Adrenal gland (tissue), 12 donors: Measurements from ENCODE around the gene TDRD9. TPM values are rescaled to one million over a fixed set of nuclear protein-coding genes. Genes with fewer than 3 reads are reported as not detected.

Experiments
- DNase-seq, 7 donors: peaks; one replicate each; pipeline ENCODE4 v3.0.0-alpha.2; 2019 to 2020
- H3K27ac ChIP-seq, 5 donors: fragments of 200-600 bp; sonication (generic) in 4 of 5; 1 replicate in 3 of 5; 2 replicates in 2 of 5; pipeline versions ENCODE4 v1.5.1 to v1.8.0; 2016 to 2020; ENCODE audit warnings: mild to moderate bottlenecking in 1 of 5
- H3K27me3 ChIP-seq: fragments of 200-600 bp; 2 replicates; pipeline ENCODE4 v1.8.0; 2021
- H3K36me3 ChIP-seq, 2 donors: fragments of 200-600 bp; replicated peaks in 1 of 2; 1 replicate in 1 of 2; 2 replicates in 1 of 2; pipeline versions ENCODE4 v1.5.1 to v1.8.0; 2018 to 2022
- H3K4me1 ChIP-seq, 2 donors: fragments of 200-600 bp; replicated peaks in 1 of 2; 1 replicate in 1 of 2; 2 replicates in 1 of 2; pipeline versions ENCODE4 v1.5.1 to v1.8.0; 2018 to 2021
- H3K4me3 ChIP-seq, 4 donors: fragments of 200-600 bp; sonication (generic) in 3 of 4; one replicate each; pipeline ENCODE4 v1.5.1; 2016 to 2018
- H3K9me3 ChIP-seq, 3 donors: fragments of 200-600 bp; sonication (generic) in 1 of 3; replicated peaks in 1 of 3; 1 replicate in 2 of 3; 2 replicates in 1 of 3; pipeline versions ENCODE4 v1.5.1 to v1.8.0; 2016 to 2021
- POLR2A ChIP-seq, 2 donors: fragments of 450-650 bp; IDR thresholded peaks; one replicate each; pipeline ENCODE4 v1.6.1; 2017; ENCODE audit warnings: antibody characterized with exemption in 2 of 2, mild to moderate bottlenecking in 2 of 2, moderate library complexity in 1 of 2
- WGBS, 4 donors: extraction: QIAGEN DNeasy Blood & Tissue Kit in 2 of 4; methylation state at CpG; one replicate each; pipeline versions ENCODE4 v1.1.5 to v1.1.7; 2013 to 2017; 5-methylcytosine and 5-hydroxymethylcytosine counted together
- intact Hi-C, 2 donors: fragments of 100-400 bp; cut with DNase I; formaldehyde crosslinking; loops; one replicate each; pipeline versions ENCODE4 v1.14.1 to v1.15.0; 2022 to 2023
- polyA plus RNA-seq, 3 donors: library from polyadenylated mRNA; stranded (reverse); fragments of 200-250 nt in 2 of 3; fragments of 350-450 nt in 1 of 3; fragmentation: Illumina TruSeq in 1 of 3; extraction: RNeasy Lipid Tissue Mini Kit (QIAGEN cat#74804) in 1 of 3; gene quantifications; one replicate each; pipeline ENCODE4 v1.2.3, GENCODE V29; 2013 to 2014
- total RNA-seq, 9 donors: library from RNA; depleted of rRNA in 4 of 9; stranded (reverse); fragments of >200 nt in 4 of 9; fragments of 120-200 nt in 1 of 9; fragmentation: NEBNext Ultra II Directional in 1 of 9; extraction: Animal tissue kit (Norgen Biotek cat#: 25700) in 1 of 9; gene quantifications; one replicate each; pipeline versions ENCODE4 v1.1.0 to v1.2.4, GENCODE V29; 2013 to 2023
- TF ChIP-seq, protein P1 (sequence below), 6 experiments: fragments of 450-650 bp in 4 of 6; fragments of 200-600 bp in 2 of 6; sonication (generic) in 1 of 6; IDR thresholded peaks; 1 replicate in 5 of 6; 2 replicates in 1 of 6; pipeline versions ENCODE4 v1.5.1 to v1.8.0; 2016 to 2021; ENCODE audit warnings: antibody characterized with exemption in 6 of 6, mild to moderate bottlenecking in 2 of 6, moderate library complexity in 1 of 6
- donor health status: healthy with polysubstance abuse.
- donor health status: Bipolar disorder and iron deficiency.
- donor health status: DM: yes; HTN: yes; CAD: no.
- donor health status: DM: no; HTN: no; CAD: no.
- donor health status: DM: no; HTN: no; CAD: no.
- donor health status: DM: yes; HTN: yes; CAD: no.

The TDRD9 gene
- total and polyA plus RNA-seq, 12 donors = 0.06 to 7.8 (median 3.0) TPM

DNA sequence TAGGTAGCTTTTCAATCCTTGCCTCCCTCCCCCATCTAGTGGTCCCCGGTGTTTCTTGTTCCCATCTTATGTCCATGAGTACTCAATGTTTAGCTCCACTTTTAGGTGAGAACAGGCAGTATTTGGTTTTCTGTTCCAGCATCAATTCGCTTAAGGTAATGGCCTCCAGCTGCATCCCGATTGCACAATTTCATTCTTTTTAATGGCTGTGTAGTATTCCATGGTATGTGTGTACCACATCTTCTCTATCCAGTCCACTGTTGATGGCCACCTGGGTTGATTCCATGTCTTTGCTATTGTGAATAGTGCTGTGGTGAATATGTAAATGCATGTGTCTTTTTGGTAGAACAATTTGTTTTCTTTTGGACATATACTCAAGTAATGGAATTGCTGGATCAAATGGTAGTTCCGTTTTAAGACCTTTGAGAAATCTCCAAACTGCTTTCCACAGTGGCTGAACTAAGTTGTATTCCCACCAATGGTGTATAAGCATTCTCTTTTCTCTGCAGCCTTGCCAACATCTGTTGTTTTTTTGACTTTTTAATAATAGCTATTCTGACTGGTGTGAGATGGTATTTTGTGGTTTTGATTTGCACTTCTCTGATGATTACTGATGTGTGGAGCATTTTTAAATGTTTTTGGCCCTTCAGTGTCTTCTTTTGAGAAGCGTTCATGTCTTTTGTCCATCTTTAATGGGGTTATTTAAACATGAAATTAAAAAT lies 123.0 kb downstream of the TDRD9 start:
- Histone ChIP-seq H3K27ac (peak overlapping the region in 1 of 5 donors; percentile 77), H3K9me3 (no peaks in the 10 kb centered on the region), H3K4me3 (no peak overlapping the region), H3K27me3 (no peaks in the 10 kb centered on the region), H3K36me3 (no peaks in the 10 kb centered on the region), H3K4me1 (peaks cover 8 to 12% of the 10 kb centered on the region in 2 donors)
- no peak for TF ChIP-seq POLR2A (IDR thresholded peaks at IDR 0.05)
- TF ChIP-seq, protein P1, sequence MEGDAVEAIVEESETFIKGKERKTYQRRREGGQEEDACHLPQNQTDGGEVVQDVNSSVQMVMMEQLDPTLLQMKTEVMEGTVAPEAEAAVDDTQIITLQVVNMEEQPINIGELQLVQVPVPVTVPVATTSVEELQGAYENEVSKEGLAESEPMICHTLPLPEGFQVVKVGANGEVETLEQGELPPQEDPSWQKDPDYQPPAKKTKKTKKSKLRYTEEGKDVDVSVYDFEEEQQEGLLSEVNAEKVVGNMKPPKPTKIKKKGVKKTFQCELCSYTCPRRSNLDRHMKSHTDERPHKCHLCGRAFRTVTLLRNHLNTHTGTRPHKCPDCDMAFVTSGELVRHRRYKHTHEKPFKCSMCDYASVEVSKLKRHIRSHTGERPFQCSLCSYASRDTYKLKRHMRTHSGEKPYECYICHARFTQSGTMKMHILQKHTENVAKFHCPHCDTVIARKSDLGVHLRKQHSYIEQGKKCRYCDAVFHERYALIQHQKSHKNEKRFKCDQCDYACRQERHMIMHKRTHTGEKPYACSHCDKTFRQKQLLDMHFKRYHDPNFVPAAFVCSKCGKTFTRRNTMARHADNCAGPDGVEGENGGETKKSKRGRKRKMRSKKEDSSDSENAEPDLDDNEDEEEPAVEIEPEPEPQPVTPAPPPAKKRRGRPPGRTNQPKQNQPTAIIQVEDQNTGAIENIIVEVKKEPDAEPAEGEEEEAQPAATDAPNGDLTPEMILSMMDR (IDR thresholded peaks at IDR 0.05) = no peak
- intact Hi-C loops = no loop called here
- DNase-seq = no peak
- 79 to 92% (median 89%) methylated on average over 5 of the region's 5 CpGs for WGBS, 4 donors

DNA sequence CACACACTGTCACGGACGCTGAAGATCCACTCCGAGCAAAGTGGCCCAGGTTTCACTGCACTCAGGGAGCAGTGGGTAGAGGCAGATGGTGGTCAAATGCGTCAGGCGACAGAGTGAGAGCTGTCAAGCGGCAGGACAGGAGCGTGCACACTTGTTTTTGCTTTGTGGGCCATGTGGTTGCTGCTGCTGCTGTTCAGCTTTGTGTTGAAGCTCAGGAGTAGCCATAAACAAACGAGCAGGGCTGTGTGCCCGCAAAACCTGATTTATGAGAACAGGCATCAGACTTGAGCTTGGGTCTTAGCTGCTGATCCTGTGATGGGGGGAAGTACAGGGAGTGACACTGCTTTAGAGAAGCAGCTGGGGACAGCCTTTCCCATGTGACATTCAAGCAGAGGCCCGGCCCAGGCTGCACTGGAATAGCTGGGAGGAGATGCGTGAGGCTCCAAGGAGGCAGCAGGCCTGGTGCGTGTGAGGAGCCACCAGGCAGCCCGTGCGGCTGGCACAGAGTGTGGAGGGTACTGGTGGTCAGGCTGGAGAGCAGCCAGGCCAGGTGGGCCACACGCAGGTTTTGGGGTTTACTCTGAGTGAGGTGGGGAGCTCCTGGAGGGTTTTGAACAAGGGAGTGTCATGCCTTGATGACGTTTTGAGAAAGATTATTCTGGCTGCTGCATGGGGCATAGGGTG lies 126.1 kb downstream of the TDRD9 start:
- 76 to 87% (median 84%) methylated on average over 16 of the region's 16 CpGs for WGBS, 4 donors
- TF ChIP-seq POLR2A (IDR thresholded peaks at IDR 0.05) = no peak
- TF ChIP-seq, protein P1 (IDR thresholded peaks at IDR 0.05) = no peak

DNA sequence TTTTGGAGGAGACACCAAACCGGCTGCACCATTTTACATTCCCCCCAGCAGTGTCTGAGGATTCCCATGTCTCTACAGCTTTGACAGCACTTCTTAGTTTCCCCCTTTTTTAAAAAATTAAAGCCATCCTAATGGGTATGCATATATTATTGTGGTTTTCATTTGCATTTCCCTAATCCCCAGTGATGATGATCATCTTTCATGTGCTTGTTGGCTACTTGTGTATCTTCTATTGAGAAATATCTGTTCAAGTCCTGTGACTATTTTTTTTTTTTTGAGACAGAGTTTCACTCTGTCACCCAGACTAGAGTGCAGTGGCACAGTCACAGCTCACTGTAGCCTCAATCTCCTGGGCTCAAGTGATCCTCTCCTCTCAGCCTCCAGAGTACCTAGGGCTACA lies 134.0 kb downstream of the TDRD9 start:
- no peak overlapping the region for H3K27ac ChIP-seq
- intact Hi-C loops = no loop called here
- no peaks in the 10 kb centered on the region for H3K27me3 ChIP-seq
- DNase-seq = no peak
- 78 to 88% (median 83%) methylated on average over 1 of the region's 1 CpG for WGBS, 4 donors
- no peaks in the 10 kb centered on the region for H3K4me1 ChIP-seq
- TF ChIP-seq, protein P1 (IDR thresholded peaks at IDR 0.05) = no peak
- no peak for TF ChIP-seq POLR2A (IDR thresholded peaks at IDR 0.05)
- H3K4me3 ChIP-seq = no peak overlapping the region
- peaks cover 0 to 6% (median 0%) of the 10 kb centered on the region in 3 donors for H3K9me3 ChIP-seq
- H3K36me3 ChIP-seq = no peaks in the 10 kb centered on the region

More for the DNA sequence above, 126.1 kb downstream of the TDRD9 start:
- no peaks in the 10 kb centered on the region for H3K9me3 ChIP-seq
- H3K4me3 ChIP-seq = no peak overlapping the region
- no peaks in the 10 kb centered on the region for H3K27me3 ChIP-seq
- DNase-seq = peak in 1 of 7 donors; percentile 65
- H3K27ac ChIP-seq = peak overlapping the region in 1 of 5 donors; percentile 2
- intact Hi-C loops = no loop called here
- no peaks in the 10 kb centered on the region for H3K36me3 ChIP-seq
- H3K4me1 ChIP-seq = peaks cover 2% of the 10 kb centered on the region in 2 donors

DNA sequence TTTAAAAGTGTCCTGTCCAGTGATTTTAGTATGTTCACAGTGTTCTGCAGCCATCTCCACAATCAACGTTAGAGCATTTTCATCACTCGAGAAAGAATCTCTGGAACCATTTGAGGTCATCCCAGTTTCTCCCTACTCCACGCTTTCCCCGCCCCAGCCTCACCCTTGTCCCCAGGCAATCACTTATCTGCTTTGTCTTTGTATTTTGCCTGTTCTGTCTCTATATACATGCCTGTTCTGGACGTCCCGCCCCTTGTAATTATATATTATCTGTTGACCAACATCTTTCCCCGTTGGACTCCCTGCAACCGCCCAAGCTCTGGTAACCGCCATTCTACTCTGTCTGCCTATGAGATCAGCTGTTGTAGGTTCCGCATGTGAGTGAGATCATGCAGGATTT lies 135.7 kb downstream of the TDRD9 start:
- H3K4me3 ChIP-seq = no peak overlapping the region
- H3K36me3 ChIP-seq = no peaks in the 10 kb centered on the region
- no peak for TF ChIP-seq POLR2A (IDR thresholded peaks at IDR 0.05)
- TF ChIP-seq, protein P1 (IDR thresholded peaks at IDR 0.05) = no peak
- DNase-seq = no peak
- no peak overlapping the region for H3K27ac ChIP-seq
- no peaks in the 10 kb centered on the region for H3K4me1 ChIP-seq
- H3K27me3 ChIP-seq = no peaks in the 10 kb centered on the region
- intact Hi-C loops = no loop called here
- WGBS, 4 donors = 78 to 88% (median 81%) methylated on average over 9 to 10 of the region's 10 CpGs
- H3K9me3 ChIP-seq = peaks cover 0 to 6% (median 0%) of the 10 kb centered on the region in 3 donors
